Peyer's patch (tissue), 4 donors: ENCODE measurements around the gene COIL. TPM values are rescaled to one million over a fixed set of nuclear protein-coding genes. Genes with fewer than 3 reads are reported as not detected.

Experiments used
- DNase-seq, 3 donors: peaks; one replicate each; pipeline ENCODE4 v3.0.0-alpha.2; 2017 to 2019
- H3K27ac ChIP-seq, 4 donors: fragments of 200-600 bp; sonication (generic); one replicate each; pipeline ENCODE4 v1.5.1; 2016 to 2019
- H3K27me3 ChIP-seq, 2 donors: fragments of 200-600 bp; sonication (generic); one replicate each; pipeline ENCODE4 v1.5.1; 2019
- H3K36me3 ChIP-seq, 3 donors: fragments of 200-600 bp; sonication (generic); one replicate each; pipeline ENCODE4 v1.5.1; 2016 to 2019
- H3K4me1 ChIP-seq, 4 donors: fragments of 200-600 bp; sonication (generic); one replicate each; pipeline ENCODE4 v1.5.1; 2016 to 2019
- H3K4me3 ChIP-seq, 4 donors: fragments of 200-600 bp; sonication (generic); 1 replicate in 3 of 4; 2 replicates in 1 of 4; pipeline ENCODE4 v1.5.1; 2016 to 2019; ENCODE audit warnings: mild to moderate bottlenecking in 1 of 4
- H3K9me3 ChIP-seq, 4 donors: fragments of 200-600 bp; sonication (generic); one replicate each; pipeline ENCODE4 v1.5.1; 2016 to 2019; ENCODE audit warnings: mild to moderate bottlenecking in 1 of 4
- CTCF ChIP-seq, 6 experiments: fragments of 450-650 bp in 4 of 6; fragments of 200-600 bp in 2 of 6; sonication (generic) in 1 of 6; IDR thresholded peaks; one replicate each; pipeline ENCODE4 v1.5.1; 2017 to 2019; ENCODE audit warnings: antibody characterized with exemption in 6 of 6, mild to moderate bottlenecking in 3 of 6, moderate library complexity in 1 of 6
- POLR2A ChIP-seq, 2 donors: fragments of 450-650 bp; IDR thresholded peaks; one replicate each; pipeline ENCODE4 v1.5.1; 2017; ENCODE audit warnings: antibody characterized with exemption in 2 of 2, mild to moderate bottlenecking in 2 of 2, moderate library complexity in 2 of 2
- total RNA-seq, 4 donors: library from RNA; depleted of rRNA; stranded (reverse); fragments of >200 nt; gene quantifications; one replicate each; pipeline ENCODE4 v1.1.0, GENCODE V29; 2016

The COIL gene
- total RNA-seq, 4 donors from 2014 or later, result 8.6 to 20.6 (median 12.5) TPM

- H3K9me3 ChIP-seq, result no peaks in the 10 kb centered on the region
- no peak for DNase-seq
- TF ChIP-seq POLR2A (IDR thresholded peaks at IDR 0.05) (no peak), CTCF (IDR thresholded peaks at IDR 0.05) (no peak)
- H3K4me3 ChIP-seq, result no peak overlapping the region
- no peaks in the 10 kb centered on the region for H3K27me3 ChIP-seq
- peaks cover 0 to 10% (median 0%) of the 10 kb centered on the region in 3 donors for H3K36me3 ChIP-seq
- H3K27ac ChIP-seq, result no peak overlapping the region
- no peaks in the 10 kb centered on the region for H3K4me1 ChIP-seq
Measured at GRCh38 chr17:56930739-56931337, 30.0 kb downstream of the COIL start.

- no peaks in the 10 kb centered on the region for H3K4me1 ChIP-seq
- H3K9me3 ChIP-seq, result no peaks in the 10 kb centered on the region
- DNase-seq, result no peak
- no peak overlapping the region for H3K4me3 ChIP-seq
- no peaks in the 10 kb centered on the region for H3K27me3 ChIP-seq
- peaks cover 0 to 4% (median 0%) of the 10 kb centered on the region in 3 donors for H3K36me3 ChIP-seq
- no peak overlapping the region for H3K27ac ChIP-seq
- no peak for TF ChIP-seq CTCF (IDR thresholded peaks at IDR 0.05)
Measured at GRCh38 chr17:56929362-56929969, 31.4 kb downstream of the COIL start.

- TF ChIP-seq CTCF (IDR thresholded peaks at IDR 0.05) (no peak), POLR2A (IDR thresholded peaks at IDR 0.05) (no peak)
- DNase-seq, result no peak
- H3K4me1 ChIP-seq, result no peaks in the 10 kb centered on the region
- no peaks in the 10 kb centered on the region for H3K36me3 ChIP-seq
- no peak overlapping the region for H3K27ac ChIP-seq
- H3K27me3 ChIP-seq, result no peaks in the 10 kb centered on the region
- H3K4me3 ChIP-seq, result no peak overlapping the region
- no peaks in the 10 kb centered on the region for H3K9me3 ChIP-seq
Measured at GRCh38 chr17:56928586-56928985, 32.3 kb downstream of the COIL start.

GRCh38 chr17:56926704-56927103 lies 34.1 kb downstream of the COIL start:
- DNase-seq, result no peak
- H3K9me3 ChIP-seq, result no peaks in the 10 kb centered on the region
- no peak for TF ChIP-seq POLR2A (IDR thresholded peaks at IDR 0.05)
- TF ChIP-seq CTCF (IDR thresholded peaks at IDR 0.05), result no peak
- H3K4me3 ChIP-seq, result no peak overlapping the region
- H3K27ac ChIP-seq, result no peak overlapping the region
- H3K4me1 ChIP-seq, result no peaks in the 10 kb centered on the region
- H3K27me3 ChIP-seq, result no peaks in the 10 kb centered on the region
- H3K36me3 ChIP-seq, result no peaks in the 10 kb centered on the region

- no peak overlapping the region for H3K27ac ChIP-seq
- H3K4me1 ChIP-seq, result no peaks in the 10 kb centered on the region
- H3K4me3 ChIP-seq, result no peak overlapping the region
- H3K9me3 ChIP-seq, result no peaks in the 10 kb centered on the region
- no peaks in the 10 kb centered on the region for H3K27me3 ChIP-seq
- H3K36me3 ChIP-seq, result no peaks in the 10 kb centered on the region
- no peak for DNase-seq
- TF ChIP-seq POLR2A (IDR thresholded peaks at IDR 0.05) (no peak), CTCF (IDR thresholded peaks at IDR 0.05) (no peak)
Measured at GRCh38 chr17:56926270-56926669, 34.6 kb downstream of the COIL start.
